ENCODE data around the gene ACP2.

Gene ACP2

GRCh38 chr11:47282462-47282861, 33.8 kb upstream of the ACP2 start:
- TF ChIP-seq CTCF (IDR thresholded peaks at IDR 0.05; ENCODE audit: extremely low read depth, missing control alignments) = no peak
- DNase-seq (ENCODE audit: low spot score) = no peak

- no peak for TF ChIP-seq CTCF (IDR thresholded peaks at IDR 0.05; ENCODE audit: extremely low read depth, missing control alignments)
- DNase-seq (ENCODE audit: low spot score) = no peak
Observed at GRCh38 chr11:47280860-47281259, 32.2 kb upstream of the ACP2 start.

GRCh38 chr11:47280099-47280498, 31.5 kb upstream of the ACP2 start:
- no peak for TF ChIP-seq CTCF (IDR thresholded peaks at IDR 0.05; ENCODE audit: extremely low read depth, missing control alignments)
- no peak for DNase-seq (ENCODE audit: low spot score)

- TF ChIP-seq CTCF (IDR thresholded peaks at IDR 0.05; ENCODE audit: extremely low read depth, missing control alignments) = no peak
- no peak for DNase-seq (ENCODE audit: low spot score)
Observed at GRCh38 chr11:47278769-47279168, 30.2 kb upstream of the ACP2 start.

- no peak for DNase-seq (ENCODE audit: low spot score)
Observed at GRCh38 chr11:47278058-47278457, 29.4 kb upstream of the ACP2 start.

GRCh38 chr11:47276923-47277322, 28.3 kb upstream of the ACP2 start:
- no peak for DNase-seq (ENCODE audit: low spot score)
- TF ChIP-seq CTCF (IDR thresholded peaks at IDR 0.05; ENCODE audit: extremely low read depth, missing control alignments) = no peak

More at GRCh38 chr11:47278058-47278457, 29.4 kb upstream of the ACP2 start:
- TF ChIP-seq CTCF (IDR thresholded peaks at IDR 0.05; ENCODE audit: extremely low read depth, missing control alignments) = no peak

- DNase-seq (ENCODE audit: low spot score) = no peak
- TF ChIP-seq CTCF (IDR thresholded peaks at IDR 0.05; ENCODE audit: extremely low read depth, missing control alignments) = no peak
Observed at GRCh38 chr11:47274495-47275235, 26.1 kb upstream of the ACP2 start.

Data from GM20000 (cell line).